Ovary (tissue), 9 donors: Measurements from ENCODE around the gene GRM5. TPM values are rescaled to one million over a fixed set of nuclear protein-coding genes. Genes with fewer than 3 reads are reported as not detected.

ENCODE experiments used
- DNase-seq, 5 donors: peaks; one replicate each; pipeline ENCODE4 v3.0.0-alpha.2; 2019 to 2020
- H3K27ac ChIP-seq, 2 donors: fragments of 200-600 bp; one replicate each; pipeline versions ENCODE4 v1.5.1 to v1.8.0; 2019 to 2022
- H3K27me3 ChIP-seq: fragments of 200-600 bp; one replicate; pipeline ENCODE4 v1.8.0; 2022
- H3K36me3 ChIP-seq: fragments of 200-600 bp; sonication (generic); one replicate; pipeline ENCODE4 v1.5.1; 2019
- H3K4me1 ChIP-seq: one replicate; pipeline ENCODE4 v1.8.1; 2013; ENCODE audit warnings: mild to moderate bottlenecking, moderate library complexity; ENCODE audit not compliant: insufficient read depth
- H3K4me3 ChIP-seq: fragments of 200-600 bp; sonication (generic); one replicate; pipeline ENCODE4 v1.5.1; 2017
- H3K9me3 ChIP-seq, 2 donors: fragments of 200-600 bp in 1 of 2; sonication (generic) in 1 of 2; one replicate each; pipeline versions ENCODE4 v1.5.1 to v1.8.1; 2013 to 2019; ENCODE audit warnings: mild to moderate bottlenecking in 1 of 2, moderate library complexity in 1 of 2
- EP300 ChIP-seq: sonication (generic); formaldehyde crosslinking; IDR thresholded peaks from one replicate; pipeline ENCODE4 v1.6.1; 2017; ENCODE audit warnings: antibody characterized with exemption
- POLR2A ChIP-seq: fragments of 450-650 bp; IDR thresholded peaks from one replicate; pipeline ENCODE4 v1.6.1; 2017; ENCODE audit warnings: antibody characterized with exemption, mild to moderate bottlenecking, moderate library complexity
- WGBS, 3 donors: extraction: QIAGEN DNeasy Blood & Tissue Kit in 1 of 3; methylation state at CpG; one replicate each; pipeline versions ENCODE4 v1.1.5 to v1.1.7; 2013 to 2017; 5-methylcytosine and 5-hydroxymethylcytosine counted together
- intact Hi-C, 4 donors: fragments of 100-400 bp; cut with DNase I; formaldehyde crosslinking; loops; one replicate each; pipeline versions ENCODE4 v1.11.0 to v1.15.1; 2022 to 2023
- polyA plus RNA-seq, 2 donors: library from polyadenylated mRNA; stranded (reverse); fragments of 200-250 nt in 1 of 2; fragments of 350-450 nt in 1 of 2; fragmentation: Illumina TruSeq in 1 of 2; extraction: RNeasy Lipid Tissue Mini Kit (QIAGEN cat#74804) in 1 of 2; gene quantifications; one replicate each; pipeline ENCODE4 v1.2.3, GENCODE V29; 2013 to 2014
- total RNA-seq, 7 donors: library from RNA; depleted of rRNA in 2 of 7; stranded (reverse); fragments of >200 nt in 2 of 7; fragmentation: NEBNext Ultra II Directional in 3 of 7; extraction: Animal tissue kit (Norgen Biotek cat#: 25700) in 3 of 7; gene quantifications; one replicate each; pipeline versions ENCODE4 v1.1.0 to v1.2.4, GENCODE V29; 2016 to 2023
- TF ChIP-seq, protein P1 (sequence below), 3 donors: fragments of 450-650 bp in 2 of 3; fragments of 200-600 bp in 1 of 3; IDR thresholded peaks; one replicate each; pipeline versions ENCODE4 v1.5.1 to v1.8.0; 2016 to 2022; ENCODE audit warnings: antibody characterized with exemption in 3 of 3, mild to moderate bottlenecking in 1 of 3
- donor health status: DM: no; HTN: no; CAD: no; lungs with moderate emphysema.
- donor health status: DM: no; HTN: no; CAD: no.
- donor health status: Bipolar disorder and iron deficiency.
- donor health status: DM: yes; HTN: yes; CAD: no.
- donor health status: DM: no; HTN: no; CAD: no.
- donor health status: DM: yes; HTN: yes; CAD: no.

Gene GRM5
- total and polyA plus RNA-seq, 9 donors, result under 0.01 to 0.03 TPM; not detected in 7

- H3K4me1 ChIP-seq, result no peaks in the 10 kb centered on the region
- no peaks in the 10 kb centered on the region for H3K27me3 ChIP-seq
- TF ChIP-seq, protein P1, sequence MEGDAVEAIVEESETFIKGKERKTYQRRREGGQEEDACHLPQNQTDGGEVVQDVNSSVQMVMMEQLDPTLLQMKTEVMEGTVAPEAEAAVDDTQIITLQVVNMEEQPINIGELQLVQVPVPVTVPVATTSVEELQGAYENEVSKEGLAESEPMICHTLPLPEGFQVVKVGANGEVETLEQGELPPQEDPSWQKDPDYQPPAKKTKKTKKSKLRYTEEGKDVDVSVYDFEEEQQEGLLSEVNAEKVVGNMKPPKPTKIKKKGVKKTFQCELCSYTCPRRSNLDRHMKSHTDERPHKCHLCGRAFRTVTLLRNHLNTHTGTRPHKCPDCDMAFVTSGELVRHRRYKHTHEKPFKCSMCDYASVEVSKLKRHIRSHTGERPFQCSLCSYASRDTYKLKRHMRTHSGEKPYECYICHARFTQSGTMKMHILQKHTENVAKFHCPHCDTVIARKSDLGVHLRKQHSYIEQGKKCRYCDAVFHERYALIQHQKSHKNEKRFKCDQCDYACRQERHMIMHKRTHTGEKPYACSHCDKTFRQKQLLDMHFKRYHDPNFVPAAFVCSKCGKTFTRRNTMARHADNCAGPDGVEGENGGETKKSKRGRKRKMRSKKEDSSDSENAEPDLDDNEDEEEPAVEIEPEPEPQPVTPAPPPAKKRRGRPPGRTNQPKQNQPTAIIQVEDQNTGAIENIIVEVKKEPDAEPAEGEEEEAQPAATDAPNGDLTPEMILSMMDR (IDR thresholded peaks at IDR 0.05), result no peak
- no peak for TF ChIP-seq POLR2A
- TF ChIP-seq EP300, result no peak
- no peak for DNase-seq
- WGBS, 3 donors, result 62 to 83% (median 67%) methylated on average over 1 of the region's 1 CpG
- intact Hi-C loops, result no loop called here
- no peaks in the 10 kb centered on the region for H3K9me3 ChIP-seq
- H3K4me3 ChIP-seq, result no peak overlapping the region
- H3K36me3 ChIP-seq, result no peaks in the 10 kb centered on the region
- H3K27ac ChIP-seq, result no peak overlapping the region
These were observed 532.8 kb downstream of the GRM5 start for GRCh38 chr11:88533001-88533400.

DNA sequence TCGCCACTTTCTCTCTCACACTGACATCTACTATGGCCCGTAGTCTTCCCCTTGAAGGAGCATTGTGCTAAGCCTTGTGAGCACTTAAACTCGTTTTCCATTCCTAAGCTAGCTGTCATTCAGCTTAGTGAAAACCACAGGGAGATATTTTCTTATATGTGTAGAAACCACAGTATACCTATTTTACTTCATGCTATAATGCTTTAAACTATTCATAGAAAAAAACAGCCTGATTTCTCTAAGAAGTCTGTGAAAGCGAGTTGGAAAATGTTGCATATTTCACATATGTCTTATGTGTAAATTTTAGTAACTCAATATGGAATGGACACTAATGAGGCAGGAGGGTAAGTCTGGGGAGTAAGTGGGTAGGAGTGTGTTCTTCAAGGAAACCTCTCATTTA is 534.0 kb downstream of the GRM5 start:
- no peak overlapping the region for H3K4me3 ChIP-seq
- H3K4me1 ChIP-seq, result no peaks in the 10 kb centered on the region
- H3K27ac ChIP-seq, result no peak overlapping the region
- H3K27me3 ChIP-seq, result no peaks in the 10 kb centered on the region
- 86 to 91% (median 86%) methylated on average over 4 of the region's 4 CpGs for WGBS, 3 donors
- TF ChIP-seq EP300 (no peak), POLR2A (no peak)
- TF ChIP-seq, protein P1 (IDR thresholded peaks at IDR 0.05), result no peak
- intact Hi-C loops, result no loop called here
- no peak for DNase-seq
- no peaks in the 10 kb centered on the region for H3K36me3 ChIP-seq
- H3K9me3 ChIP-seq, result no peaks in the 10 kb centered on the region

GRCh38 chr11:88529426-88529825 is 536.4 kb downstream of the GRM5 start:
- Histone ChIP-seq H3K9me3 (no peaks in the 10 kb centered on the region), H3K27me3 (no peaks in the 10 kb centered on the region), H3K27ac (no peak overlapping the region), H3K4me1 (no peaks in the 10 kb centered on the region), H3K4me3 (no peak overlapping the region), H3K36me3 (no peaks in the 10 kb centered on the region)
- intact Hi-C loops, result no loop called here
- WGBS, 3 donors, result 70 to 83% (median 82%) methylated on average over 1 of the region's 1 CpG
- DNase-seq, result no peak
- TF ChIP-seq EP300, result no peak
- TF ChIP-seq POLR2A, result no peak
- TF ChIP-seq, protein P1 (IDR thresholded peaks at IDR 0.05), result no peak

DNA sequence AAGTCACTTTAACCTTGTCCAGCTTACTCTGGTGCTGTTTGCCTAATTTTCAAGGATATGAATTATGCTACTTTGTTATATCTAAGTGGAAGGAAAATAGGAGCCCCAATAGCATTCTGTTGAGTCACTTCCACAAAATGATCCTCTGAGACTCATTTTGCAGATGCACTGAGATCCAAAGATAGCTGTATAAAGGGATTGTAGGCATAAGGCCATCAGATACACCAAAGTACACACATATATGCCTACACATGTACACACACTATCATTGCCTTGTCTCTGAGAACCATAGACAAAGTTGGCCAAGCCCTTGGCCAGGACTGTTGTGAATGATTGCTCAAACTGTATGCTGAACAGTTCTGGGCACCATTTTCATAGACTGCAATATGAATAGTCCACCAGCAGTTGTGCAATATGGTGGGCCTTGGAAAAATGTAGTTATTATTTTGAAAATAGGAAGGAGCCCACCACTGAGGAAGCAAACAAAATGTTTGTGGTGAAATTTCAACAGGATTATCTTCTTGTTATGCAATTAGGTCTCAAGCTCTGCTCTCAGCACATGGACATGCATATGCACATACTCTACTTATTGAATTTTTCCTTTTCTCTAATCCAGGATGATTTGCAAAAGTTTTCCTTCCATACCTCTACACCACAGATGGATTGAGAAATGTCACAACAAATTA is 542.3 kb downstream of the GRM5 start:
- DNase-seq, result no peak
- intact Hi-C loops, result no loop called here
- TF ChIP-seq POLR2A (no peak), EP300 (no peak)
- TF ChIP-seq, protein P1 (IDR thresholded peaks at IDR 0.05), result no peak

More for the DNA sequence above, 542.3 kb downstream of the GRM5 start:
- Histone ChIP-seq H3K27me3 (no peaks in the 10 kb centered on the region), H3K36me3 (no peaks in the 10 kb centered on the region), H3K27ac (no peak overlapping the region), H3K4me3 (no peak overlapping the region), H3K9me3 (no peaks in the 10 kb centered on the region), H3K4me1 (no peaks in the 10 kb centered on the region)
